Measurements from ENCODE around the gene KIRREL3.

Gene KIRREL3

DNA sequence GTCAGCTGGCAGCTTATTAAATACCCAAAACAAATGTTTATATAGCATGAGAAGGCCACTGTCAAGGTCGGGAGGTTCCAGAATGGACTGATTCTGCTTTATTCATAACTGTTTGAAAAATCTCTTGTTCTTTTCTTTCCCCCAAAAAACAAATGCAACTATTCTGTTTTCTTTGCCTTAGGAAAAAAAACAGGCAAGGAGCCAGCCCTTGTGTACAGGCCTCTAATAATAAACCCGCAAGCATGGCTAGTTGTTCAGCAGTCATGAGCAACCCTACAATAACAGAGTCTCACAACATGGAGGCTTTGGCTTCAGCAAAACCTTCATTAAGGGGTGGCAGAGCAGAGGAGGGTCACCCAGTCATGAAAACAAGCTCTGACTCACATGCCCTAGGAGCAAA is 191.7 kb downstream of the KIRREL3 start:
- H3K4me3 ChIP-seq (ENCODE audit: low read length): no peak overlapping the region
- no peak for DNase-seq (ENCODE audit: low read depth)
- TF ChIP-seq, protein P1, sequence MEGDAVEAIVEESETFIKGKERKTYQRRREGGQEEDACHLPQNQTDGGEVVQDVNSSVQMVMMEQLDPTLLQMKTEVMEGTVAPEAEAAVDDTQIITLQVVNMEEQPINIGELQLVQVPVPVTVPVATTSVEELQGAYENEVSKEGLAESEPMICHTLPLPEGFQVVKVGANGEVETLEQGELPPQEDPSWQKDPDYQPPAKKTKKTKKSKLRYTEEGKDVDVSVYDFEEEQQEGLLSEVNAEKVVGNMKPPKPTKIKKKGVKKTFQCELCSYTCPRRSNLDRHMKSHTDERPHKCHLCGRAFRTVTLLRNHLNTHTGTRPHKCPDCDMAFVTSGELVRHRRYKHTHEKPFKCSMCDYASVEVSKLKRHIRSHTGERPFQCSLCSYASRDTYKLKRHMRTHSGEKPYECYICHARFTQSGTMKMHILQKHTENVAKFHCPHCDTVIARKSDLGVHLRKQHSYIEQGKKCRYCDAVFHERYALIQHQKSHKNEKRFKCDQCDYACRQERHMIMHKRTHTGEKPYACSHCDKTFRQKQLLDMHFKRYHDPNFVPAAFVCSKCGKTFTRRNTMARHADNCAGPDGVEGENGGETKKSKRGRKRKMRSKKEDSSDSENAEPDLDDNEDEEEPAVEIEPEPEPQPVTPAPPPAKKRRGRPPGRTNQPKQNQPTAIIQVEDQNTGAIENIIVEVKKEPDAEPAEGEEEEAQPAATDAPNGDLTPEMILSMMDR (IDR thresholded peaks at IDR 0.05; ENCODE audit: insufficient read depth, low read depth, low read length, missing control alignments): no peak

DNA sequence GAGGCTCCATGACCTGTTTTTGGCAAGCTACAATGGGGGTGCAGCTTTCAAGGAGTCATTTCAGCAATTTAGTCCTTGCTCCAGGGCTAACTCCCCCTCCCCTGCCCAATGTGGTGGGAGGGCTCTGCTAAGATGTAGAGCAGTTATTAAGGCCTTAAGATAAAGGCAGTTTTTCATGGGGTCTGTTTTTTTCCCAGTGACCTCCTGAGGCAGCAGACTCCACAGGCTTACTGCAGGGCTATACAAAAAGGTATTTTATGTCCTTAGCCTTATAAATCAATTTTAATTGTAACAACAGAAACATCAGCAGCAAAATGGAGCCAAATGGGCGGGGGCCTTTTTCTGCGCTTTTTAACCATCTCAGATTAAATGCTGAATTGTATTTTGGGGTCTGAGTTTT is 192.3 kb downstream of the KIRREL3 start:
- TF ChIP-seq, protein P1 (IDR thresholded peaks at IDR 0.05; ENCODE audit: insufficient read depth, low read depth, low read length, missing control alignments): no peak
- no peak overlapping the region for H3K4me3 ChIP-seq (ENCODE audit: low read length)

DNA sequence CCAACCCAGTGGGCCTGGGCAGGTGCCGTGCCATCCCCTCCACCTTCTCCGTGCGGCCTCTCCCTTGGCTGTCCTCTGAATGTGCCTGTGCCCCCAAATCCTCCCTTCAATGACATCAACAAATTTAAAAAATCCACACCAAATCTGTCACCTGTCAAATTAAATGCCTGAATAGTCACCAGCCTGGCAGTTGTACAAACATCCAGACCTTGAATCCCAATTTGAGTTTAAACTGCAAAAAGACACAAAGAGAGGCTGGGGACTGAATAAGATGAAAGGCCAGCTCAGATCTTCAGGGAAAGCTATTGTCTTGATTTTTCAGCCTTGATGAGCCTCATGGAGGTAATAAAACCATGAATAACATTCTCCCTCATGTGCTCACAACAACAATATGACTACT is 194.7 kb downstream of the KIRREL3 start:
- H3K4me3 ChIP-seq (ENCODE audit: low read length): no peak overlapping the region
- DNase-seq (ENCODE audit: low read depth): no peak
- TF ChIP-seq, protein P1 (IDR thresholded peaks at IDR 0.05; ENCODE audit: insufficient read depth, low read depth, low read length, missing control alignments): no peak

More for the DNA sequence above, 192.3 kb downstream of the KIRREL3 start:
- no peak for DNase-seq (ENCODE audit: low read depth)

DNA sequence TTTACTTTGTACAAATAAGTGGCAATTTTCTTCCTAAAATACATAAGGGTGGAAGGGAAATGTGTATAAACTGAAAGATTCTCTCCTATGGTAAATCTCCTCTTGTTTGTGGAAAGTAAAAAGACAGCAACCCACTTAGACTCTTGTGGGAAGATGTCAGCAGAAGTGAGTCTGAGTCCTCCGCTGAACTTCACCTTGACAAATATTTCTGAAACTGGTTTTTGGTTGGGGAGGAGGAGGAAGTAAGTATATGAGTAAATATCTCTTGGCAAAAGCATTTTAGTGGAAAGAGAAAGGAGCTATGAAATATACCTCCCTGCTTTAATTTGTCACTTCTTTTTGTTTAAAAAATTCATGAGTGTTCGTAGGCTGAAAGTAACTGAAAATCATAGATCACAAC is 196.2 kb downstream of the KIRREL3 start:
- H3K4me3 ChIP-seq (ENCODE audit: low read length): no peak overlapping the region
- DNase-seq (ENCODE audit: low read depth): no peak
- TF ChIP-seq, protein P1 (IDR thresholded peaks at IDR 0.05; ENCODE audit: insufficient read depth, low read depth, low read length, missing control alignments): no peak

DNA sequence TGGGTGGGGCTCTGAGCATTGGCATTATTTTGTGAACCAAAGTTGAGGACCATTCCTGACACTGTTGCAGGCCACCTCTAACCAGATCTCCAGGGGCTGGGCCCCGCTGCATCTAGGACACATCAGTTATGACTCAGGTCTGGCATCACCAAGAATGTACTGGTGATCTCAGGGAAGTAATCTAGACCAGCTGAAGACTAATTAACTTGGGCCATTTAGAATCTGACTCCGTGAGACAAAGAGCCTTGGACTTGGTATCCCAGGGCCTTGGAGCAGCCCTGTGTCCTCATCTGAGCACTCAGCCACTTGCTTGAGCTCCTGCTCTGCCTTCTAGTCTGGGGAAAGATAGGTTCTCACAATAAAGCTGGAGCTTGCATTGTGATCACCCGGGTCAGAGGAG is 200.6 kb downstream of the KIRREL3 start:
- TF ChIP-seq, protein P1 (IDR thresholded peaks at IDR 0.05; ENCODE audit: insufficient read depth, low read depth, low read length, missing control alignments): no peak
- H3K4me3 ChIP-seq (ENCODE audit: low read length): no peak overlapping the region
- DNase-seq (ENCODE audit: low read depth): no peak

DNA sequence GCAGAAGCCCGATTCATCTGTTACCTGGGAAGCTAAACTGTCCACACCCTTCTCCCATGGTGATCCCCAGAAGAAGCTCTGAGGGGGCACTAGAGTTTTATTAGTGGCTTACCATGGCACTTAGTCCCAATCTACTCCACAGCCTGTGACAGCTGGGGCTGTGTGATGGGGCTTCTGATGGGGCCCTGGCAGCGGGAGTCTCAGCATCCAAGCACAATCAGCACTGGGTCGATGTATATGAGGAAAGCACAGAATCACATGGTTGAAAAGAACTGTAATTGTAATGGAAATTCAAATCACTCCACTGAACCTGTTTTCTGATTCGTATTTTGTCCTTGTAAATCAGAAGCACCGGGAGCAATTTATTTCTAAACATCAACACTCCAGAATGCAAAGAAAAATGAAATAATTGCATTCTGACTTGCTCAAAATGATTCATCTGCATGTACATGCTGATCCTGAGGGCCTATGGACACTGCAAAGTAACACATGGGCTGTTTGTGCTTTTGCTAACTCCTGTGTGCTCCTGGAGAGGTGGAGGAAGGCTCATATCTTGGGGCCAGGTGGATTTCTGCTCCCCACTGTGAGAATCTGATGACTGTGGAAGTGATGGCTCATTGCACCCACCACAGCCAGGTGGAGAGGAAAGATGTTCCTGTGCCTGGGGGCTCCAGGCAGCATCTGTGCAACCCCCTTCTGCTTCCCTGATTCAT is 203.0 kb downstream of the KIRREL3 start:
- DNase-seq (ENCODE audit: low read depth): no peak
- TF ChIP-seq, protein P1 (IDR thresholded peaks at IDR 0.05; ENCODE audit: insufficient read depth, low read depth, low read length, missing control alignments): no peak
- no peak overlapping the region for H3K4me3 ChIP-seq (ENCODE audit: low read length)

DNA sequence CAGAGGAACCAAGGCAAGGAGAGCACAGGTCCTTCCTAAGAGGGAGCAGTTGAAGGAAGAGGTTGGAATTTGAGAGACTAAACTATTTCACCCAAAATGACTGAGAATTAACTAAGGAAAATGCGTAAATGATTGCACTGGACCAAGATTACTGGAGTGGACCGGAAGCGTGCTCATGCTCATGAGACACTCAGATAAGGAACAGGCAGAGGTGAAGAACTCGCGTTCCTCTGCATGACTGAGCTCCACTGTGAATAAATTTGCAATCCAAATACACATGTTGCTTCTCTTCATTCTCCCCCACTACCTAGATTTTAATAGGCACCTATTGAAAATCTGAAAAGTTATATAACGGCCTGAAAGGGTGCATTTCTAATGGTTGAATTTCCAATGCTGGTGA is 207.0 kb downstream of the KIRREL3 start:
- no peak overlapping the region for H3K4me3 ChIP-seq (ENCODE audit: low read length)
- no peak for DNase-seq (ENCODE audit: low read depth)
- TF ChIP-seq, protein P1 (IDR thresholded peaks at IDR 0.05; ENCODE audit: insufficient read depth, low read depth, low read length, missing control alignments): no peak

Measured in epithelial cell of esophagus (primary cell).